PC-9 (cell line): ENCODE measurements around the gene GJC2. TPM values are rescaled to one million over a fixed set of nuclear protein-coding genes. Genes with fewer than 3 reads are reported as not detected.

ENCODE experiments used
- BruUV-seq: library from RNA; stranded (reverse); fragments of 400-500 nt; replicated peaks from 2 replicates; lab custom pipeline; 2021; lab: Mats Ljungman, UMichigan
- CTCF ChIA-PET: fragments of 300-600 bp; sonication (Branson Sonifier 250); formaldehyde crosslinking; loops from one replicate; lab custom pipeline; 2022; ENCODE audit warnings: antibody characterized with exemption; lab: Charles Lee
- POLR2A ChIA-PET: fragments of 300-600 bp; sonication (Branson Sonifier 250); formaldehyde crosslinking; loops from one replicate; lab custom pipeline; 2022; ENCODE audit warnings: antibody characterized with exemption; ENCODE audit not compliant: unreplicated experiment; lab: Charles Lee
- DNase-seq, 2 experiments: peaks; one replicate each; pipeline versions ENCODE4 v3.0.0 to v3.0.0-alpha.2; 2015 to 2022; ENCODE audit warnings: mixed read lengths in 1 of 2
- H2AFZ ChIP-seq: fragments of 200-600 bp; sonication (generic); 2 replicates; pipeline ENCODE4 v1.8.1; 2017; ENCODE audit warnings: antibody characterized with exemption
- H3F3A ChIP-seq: fragments of 200-600 bp; sonication (generic); 2 replicates; pipeline ENCODE4 v1.8.1; 2017; ENCODE audit warnings: antibody characterized with exemption, mild to moderate bottlenecking, low read depth; ENCODE audit not compliant: insufficient read depth
- H3K27ac ChIP-seq: fragments of 200-600 bp; sonication (generic); 2 replicates; pipeline ENCODE4 v1.6.1; 2016; ENCODE audit warnings: mixed run types
- H3K27me3 ChIP-seq: fragments of 200-600 bp; sonication (generic); 2 replicates; pipeline ENCODE4 v1.6.1; 2016; ENCODE audit warnings: low read depth, mixed run types; ENCODE audit not compliant: insufficient read depth
- H3K36me3 ChIP-seq: fragments of 200-600 bp; sonication (generic); 2 replicates; pipeline ENCODE4 v1.6.1; 2016; ENCODE audit warnings: low read depth, mixed run types
- H3K4me1 ChIP-seq: fragments of 200-600 bp; sonication (generic); replicated peaks from 2 replicates; pipeline ENCODE4 v1.6.1; 2016; ENCODE audit warnings: mixed run types; ENCODE audit not compliant: insufficient read depth
- H3K4me2 ChIP-seq: fragments of 200-600 bp; sonication (generic); 2 replicates; pipeline ENCODE4 v1.6.1; 2017; ENCODE audit warnings: mixed run types
- H3K4me3 ChIP-seq: fragments of 200-600 bp; sonication (generic); 2 replicates; pipeline ENCODE4 v1.6.1; 2016; ENCODE audit warnings: mixed run types
- H3K79me2 ChIP-seq: fragments of 200-600 bp; sonication (generic); 2 replicates; pipeline ENCODE4 v1.6.1; 2017; ENCODE audit warnings: low read depth, mixed run types
- H3K9me2 ChIP-seq: fragments of 200-600 bp; sonication (generic); 2 replicates; pipeline ENCODE4 v1.8.1; 2017; ENCODE audit warnings: mild to moderate bottlenecking; ENCODE audit not compliant: insufficient read depth
- H3K9me3 ChIP-seq: fragments of 200-600 bp; sonication (generic); 2 replicates; pipeline ENCODE4 v1.8.1; 2016; ENCODE audit warnings: low read depth; ENCODE audit not compliant: insufficient read depth
- H4K20me1 ChIP-seq: fragments of 200-600 bp; sonication (generic); 2 replicates; pipeline ENCODE4 v1.8.1; 2017; ENCODE audit not compliant: insufficient read depth
- EZH2 ChIP-seq: fragments of 200-600 bp; sonication (generic); IDR thresholded peaks from 2 replicates; pipeline ENCODE4 v1.8.0; 2017; ENCODE audit warnings: antibody characterized with exemption, low read depth
- intact Hi-C: fragments of 100-400 bp; cut with micrococcal nuclease; formaldehyde crosslinking; loops from one replicate; pipeline ENCODE4 v1.10.0; 2022; ENCODE audit not compliant: unreplicated experiment
- total RNA-seq: library from RNA; stranded (reverse); gene quantifications from 2 replicates; pipeline ENCODE4 v1.2.3, GENCODE V29; 2021
- TF ChIP-seq, protein P1 (sequence below): fragments of 200-600 bp; sonication (generic); conservative IDR thresholded peaks from 2 replicates; pipeline ENCODE4 v1.6.1; 2017; ENCODE audit warnings: mixed run types, antibody characterized with exemption, mild to moderate bottlenecking, moderate library complexity

Gene GJC2
- total RNA-seq, 1 experiment from 2014 or later: 2.1 TPM

- Histone ChIP-seq H3K36me3 (no peaks in the 10 kb centered on the region), H3K4me2 (no peak overlapping the region), H3K27me3 (no peaks in the 10 kb centered on the region), H3K4me1 (peaks cover 9% of the 10 kb centered on the region), H4K20me1 (no peaks in the 10 kb centered on the region), H3F3A (peaks cover 10% of the 10 kb centered on the region), H3K9me3 (no peaks in the 10 kb centered on the region), H3K9me2 (no peaks in the 10 kb centered on the region), H3K27ac (no peak overlapping the region), H3K79me2 (no peaks in the 10 kb centered on the region), H3K4me3 (no peak overlapping the region), H2AFZ (no peak overlapping the region)
- ChIA-PET CTCF (no interaction called here), POLR2A (no interaction called here)
- no peak for DNase-seq
- intact Hi-C loops: no loop called here
- no TSS peak for BruUV-seq
- TF ChIP-seq EZH2: no peak
- TF ChIP-seq, protein P1, sequence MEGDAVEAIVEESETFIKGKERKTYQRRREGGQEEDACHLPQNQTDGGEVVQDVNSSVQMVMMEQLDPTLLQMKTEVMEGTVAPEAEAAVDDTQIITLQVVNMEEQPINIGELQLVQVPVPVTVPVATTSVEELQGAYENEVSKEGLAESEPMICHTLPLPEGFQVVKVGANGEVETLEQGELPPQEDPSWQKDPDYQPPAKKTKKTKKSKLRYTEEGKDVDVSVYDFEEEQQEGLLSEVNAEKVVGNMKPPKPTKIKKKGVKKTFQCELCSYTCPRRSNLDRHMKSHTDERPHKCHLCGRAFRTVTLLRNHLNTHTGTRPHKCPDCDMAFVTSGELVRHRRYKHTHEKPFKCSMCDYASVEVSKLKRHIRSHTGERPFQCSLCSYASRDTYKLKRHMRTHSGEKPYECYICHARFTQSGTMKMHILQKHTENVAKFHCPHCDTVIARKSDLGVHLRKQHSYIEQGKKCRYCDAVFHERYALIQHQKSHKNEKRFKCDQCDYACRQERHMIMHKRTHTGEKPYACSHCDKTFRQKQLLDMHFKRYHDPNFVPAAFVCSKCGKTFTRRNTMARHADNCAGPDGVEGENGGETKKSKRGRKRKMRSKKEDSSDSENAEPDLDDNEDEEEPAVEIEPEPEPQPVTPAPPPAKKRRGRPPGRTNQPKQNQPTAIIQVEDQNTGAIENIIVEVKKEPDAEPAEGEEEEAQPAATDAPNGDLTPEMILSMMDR: no peak
These were observed 57.0 kb downstream of the GJC2 start for GRCh38 chr1:228206582-228207351.

DNA sequence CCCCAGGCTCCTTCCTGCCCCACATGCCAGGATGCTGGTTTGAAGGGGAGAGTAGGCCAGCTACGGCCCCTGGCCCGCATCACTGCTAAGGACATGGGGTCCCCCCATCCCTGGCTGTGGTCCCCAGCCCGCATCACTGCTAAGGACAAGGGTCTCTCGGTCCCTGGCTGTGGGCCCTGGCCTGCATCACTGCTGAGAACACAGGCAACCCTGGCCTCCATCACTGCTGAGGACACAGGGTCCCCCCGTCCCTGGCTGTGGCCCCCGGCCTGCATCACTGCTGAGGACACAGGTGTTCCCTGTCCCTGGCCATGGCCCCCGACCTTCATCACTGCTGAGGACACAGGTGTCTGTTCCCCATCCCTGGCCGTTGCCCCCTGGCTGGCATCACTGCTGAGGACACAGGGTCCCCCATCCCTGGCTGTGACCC, 57.7 kb downstream of the GJC2 start:
- Histone ChIP-seq H3K27ac (no peak overlapping the region), H3K4me1 (peaks cover 9% of the 10 kb centered on the region), H2AFZ (no peak overlapping the region), H4K20me1 (no peaks in the 10 kb centered on the region), H3K4me2 (no peak overlapping the region), H3K27me3 (no peaks in the 10 kb centered on the region), H3F3A (peaks cover 10% of the 10 kb centered on the region), H3K9me2 (no peaks in the 10 kb centered on the region), H3K79me2 (no peaks in the 10 kb centered on the region), H3K4me3 (no peak overlapping the region), H3K9me3 (no peaks in the 10 kb centered on the region), H3K36me3 (no peaks in the 10 kb centered on the region)
- POLR2A ChIA-PET: no interaction called here
- TF ChIP-seq EZH2: no peak
- TF ChIP-seq, protein P1: no peak
- no TSS peak for BruUV-seq
- CTCF ChIA-PET: no interaction called here
- DNase-seq: no peak
- intact Hi-C loops: no loop called here

- no peaks in the 10 kb centered on the region for H3K36me3 ChIP-seq
- POLR2A ChIA-PET: no interaction called here
- CTCF ChIA-PET: no interaction called here
- no peak within 1 kb of the TSS for H2AFZ ChIP-seq
- no TSS peak for BruUV-seq
- peaks cover 9% of the 10 kb centered on the region for H3K4me1 ChIP-seq
- H4K20me1 ChIP-seq: no peaks in the 10 kb centered on the region
- H3K4me2 ChIP-seq: no peak within 1 kb of the TSS
- no peaks in the 10 kb centered on the region for H3K9me2 ChIP-seq
- DNase-seq: no peak
- intact Hi-C loops: no loop called here
- H3K9me3 ChIP-seq: no peaks in the 10 kb centered on the region
- TF ChIP-seq EZH2: no peak
- TF ChIP-seq, protein P1: no peak
- H3K27me3 ChIP-seq: no peaks in the 10 kb centered on the region
- H3K27ac ChIP-seq: no peak within 1 kb of the TSS
- peaks cover 10% of the 10 kb centered on the region for H3F3A ChIP-seq
- H3K4me3 ChIP-seq: no peak within 1 kb of the TSS
- H3K79me2 ChIP-seq: no peaks in the 10 kb centered on the region
These were observed 58.4 kb downstream of the GJC2 start, which contains the start of gene OBSCN for GRCh38 chr1:228207851-228208821. Gene OBSCN, plus strand, starts transcription at chr1:228208044. Its CDS starts 3,740 bp downstream, at chr1:228211784.
